ENCODE data around the gene BCL2L14.
"Not testable (repeated sequence)": the region's sequence is repeated elsewhere in the genome, so short reads cannot be mapped to it uniquely, and the experiment has no call there.

Gene BCL2L14

GRCh38 chr12:12110923-12111555, 40.3 kb downstream of the BCL2L14 start:
- DNase-seq = not testable (repeated sequence)

GRCh38 chr12:12115514-12115913, 44.8 kb downstream of the BCL2L14 start:
- DNase-seq = no peak

GRCh38 chr12:12116677-12117076, 45.9 kb downstream of the BCL2L14 start:
- no peak for DNase-seq

GRCh38 chr12:12121061-12121460, 50.3 kb downstream of the BCL2L14 start:
- no peak for DNase-seq

- no peak for DNase-seq
These were observed 52.4 kb downstream of the BCL2L14 start for GRCh38 chr12:12123036-12123604.

- DNase-seq = no peak
These were observed 55.8 kb downstream of the BCL2L14 start for GRCh38 chr12:12126551-12126950.

GRCh38 chr12:12127304-12127703, 56.6 kb downstream of the BCL2L14 start:
- no peak for DNase-seq

- no peak for DNase-seq
These were observed 57.9 kb downstream of the BCL2L14 start for GRCh38 chr12:12128670-12129069.

- DNase-seq = no peak
These were observed 62.5 kb downstream of the BCL2L14 start for GRCh38 chr12:12133259-12133658.

GRCh38 chr12:12133785-12134184, 63.0 kb downstream of the BCL2L14 start:
- no peak for DNase-seq

GRCh38 chr12:12138203-12139154, 67.7 kb downstream of the BCL2L14 start:
- DNase-seq = no peak

GRCh38 chr12:12141000-12141399, 70.3 kb downstream of the BCL2L14 start:
- DNase-seq = no peak

GRCh38 chr12:12144531-12144930, 73.8 kb downstream of the BCL2L14 start:
- DNase-seq = not testable (repeated sequence)

GRCh38 chr12:12147111-12147510, 76.4 kb downstream of the BCL2L14 start:
- DNase-seq = no peak
